ENCODE results near the gene CBY1. TPM values are rescaled to one million over a fixed set of nuclear protein-coding genes. Genes with fewer than 3 reads are reported as not detected.

CBY1 gene
- total RNA-seq, 2 donors from 2014 or later, result 22.2 to 26.2 TPM

GRCh38 chr22:38709306-38709705 lies 52.9 kb downstream of the CBY1 start:
- no peak for DNase-seq
- H3K27me3 Mint-ChIP-seq (ENCODE audit: low read depth), result no peaks in the 10 kb centered on the region
- H3K27ac Mint-ChIP-seq, result peak overlapping the region; percentile 64
- H3K4me3 Mint-ChIP-seq, result peak overlapping the region in 1 of 2 donors; percentile 65
- no peak for ATAC-seq (replicated peaks in 1 of 2)
- no peaks in the 10 kb centered on the region for H3K9me3 Mint-ChIP-seq
- peaks cover 77% of the 10 kb centered on the region for H3K4me1 Mint-ChIP-seq (ENCODE audit: low read depth)
- H3K36me3 Mint-ChIP-seq (ENCODE audit: insufficient read depth in 2 of 2), result peaks cover 9 to 24% of the 10 kb centered on the region in 2 donors

GRCh38 chr22:38710351-38710750 lies 53.9 kb downstream of the CBY1 start:
- no peak for DNase-seq
- Mint-ChIP-seq H3K27me3 (ENCODE audit: low read depth) (no peaks in the 10 kb centered on the region), H3K27ac (peak overlapping the region; percentile 52), H3K9me3 (no peaks in the 10 kb centered on the region), H3K4me1 (ENCODE audit: low read depth) (peaks cover 79% of the 10 kb centered on the region), H3K36me3 (ENCODE audit: insufficient read depth in 2 of 2) (peaks cover 9 to 26% of the 10 kb centered on the region in 2 donors), H3K4me3 (no peak overlapping the region)
- ATAC-seq (replicated peaks in 1 of 2), result no peak

GRCh38 chr22:38710866-38711265 lies 54.4 kb downstream of the CBY1 start:
- Mint-ChIP-seq H3K27me3 (ENCODE audit: low read depth) (no peaks in the 10 kb centered on the region), H3K9me3 (no peaks in the 10 kb centered on the region), H3K4me3 (no peak overlapping the region), H3K27ac (peak overlapping the region; percentile 52), H3K36me3 (ENCODE audit: insufficient read depth in 2 of 2) (peaks cover 9 to 27% of the 10 kb centered on the region in 2 donors), H3K4me1 (ENCODE audit: low read depth) (peaks cover 82% of the 10 kb centered on the region)
- ATAC-seq (replicated peaks in 1 of 2) (no peak), DNase-seq (no peak)

GRCh38 chr22:38712486-38713207 lies 56.2 kb downstream of the CBY1 start:
- no peak for DNase-seq
- peak overlapping the region; percentile 18 for H3K27ac Mint-ChIP-seq

GRCh38 chr22:38713921-38714320 lies 57.5 kb downstream of the CBY1 start:
- Mint-ChIP-seq H3K27me3 (ENCODE audit: low read depth) (no peaks in the 10 kb centered on the region), H3K36me3 (ENCODE audit: insufficient read depth in 2 of 2) (peaks cover 5 to 24% of the 10 kb centered on the region in 2 donors), H3K9me3 (no peaks in the 10 kb centered on the region), H3K27ac (peak overlapping the region; percentile 39), H3K4me3 (no peak overlapping the region), H3K4me1 (ENCODE audit: low read depth) (peaks cover 64% of the 10 kb centered on the region)
- ATAC-seq (replicated peaks in 1 of 2) (no peak), DNase-seq (no peak)

More at GRCh38 chr22:38712486-38713207, 56.2 kb downstream of the CBY1 start:
- no peaks in the 10 kb centered on the region for H3K27me3 Mint-ChIP-seq (ENCODE audit: low read depth)
- ATAC-seq (replicated peaks in 1 of 2), result no peak
- H3K4me3 Mint-ChIP-seq, result peak overlapping the region in 1 of 2 donors; percentile 21
- H3K9me3 Mint-ChIP-seq, result no peaks in the 10 kb centered on the region
- H3K36me3 Mint-ChIP-seq (ENCODE audit: insufficient read depth in 2 of 2), result peaks cover 5 to 32% of the 10 kb centered on the region in 2 donors
- H3K4me1 Mint-ChIP-seq (ENCODE audit: low read depth), result peaks cover 72% of the 10 kb centered on the region

- no peak overlapping the region for H3K27ac Mint-ChIP-seq
- H3K36me3 Mint-ChIP-seq (ENCODE audit: insufficient read depth in 2 of 2), result peaks cover 5 to 22% of the 10 kb centered on the region in 2 donors
- no peaks in the 10 kb centered on the region for H3K9me3 Mint-ChIP-seq
- H3K4me3 Mint-ChIP-seq, result no peak overlapping the region
- peaks cover 52% of the 10 kb centered on the region for H3K4me1 Mint-ChIP-seq (ENCODE audit: low read depth)
- DNase-seq, result no peak
- no peaks in the 10 kb centered on the region for H3K27me3 Mint-ChIP-seq (ENCODE audit: low read depth)
- ATAC-seq (replicated peaks in 1 of 2), result no peak
Observed at GRCh38 chr22:38715176-38715764, 58.8 kb downstream of the CBY1 start.

- Mint-ChIP-seq H3K36me3 (ENCODE audit: insufficient read depth in 2 of 2) (peaks cover 4 to 18% of the 10 kb centered on the region in 2 donors), H3K4me1 (ENCODE audit: low read depth) (peaks cover 46% of the 10 kb centered on the region), H3K27ac (no peak overlapping the region), H3K4me3 (no peak overlapping the region), H3K9me3 (no peaks in the 10 kb centered on the region), H3K27me3 (ENCODE audit: low read depth) (no peaks in the 10 kb centered on the region)
- no peak for DNase-seq
- ATAC-seq (replicated peaks in 1 of 2), result no peak
Observed at GRCh38 chr22:38715852-38716251, 59.4 kb downstream of the CBY1 start.

- Mint-ChIP-seq H3K27me3 (ENCODE audit: low read depth) (no peaks in the 10 kb centered on the region), H3K4me1 (ENCODE audit: low read depth) (peaks cover 44% of the 10 kb centered on the region), H3K4me3 (no peak overlapping the region), H3K36me3 (ENCODE audit: insufficient read depth in 2 of 2) (peaks cover 4 to 14% of the 10 kb centered on the region in 2 donors), H3K27ac (no peak overlapping the region), H3K9me3 (no peaks in the 10 kb centered on the region)
- ATAC-seq (replicated peaks in 1 of 2) (no peak), DNase-seq (no peak)
Observed at GRCh38 chr22:38716271-38716670, 59.8 kb downstream of the CBY1 start.

GRCh38 chr22:38716826-38717225 lies 60.4 kb downstream of the CBY1 start:
- Mint-ChIP-seq H3K27me3 (ENCODE audit: low read depth) (no peaks in the 10 kb centered on the region), H3K36me3 (ENCODE audit: insufficient read depth in 2 of 2) (peaks cover 7 to 18% of the 10 kb centered on the region in 2 donors), H3K4me1 (ENCODE audit: low read depth) (peaks cover 46% of the 10 kb centered on the region), H3K27ac (no peak overlapping the region), H3K9me3 (no peaks in the 10 kb centered on the region), H3K4me3 (no peak overlapping the region)
- ATAC-seq (replicated peaks in 1 of 2) (no peak), DNase-seq (no peak)

- no peak overlapping the region for H3K4me3 Mint-ChIP-seq
- peaks cover 42% of the 10 kb centered on the region for H3K4me1 Mint-ChIP-seq (ENCODE audit: low read depth)
- peaks cover 5 to 15% of the 10 kb centered on the region in 2 donors for H3K36me3 Mint-ChIP-seq (ENCODE audit: insufficient read depth in 2 of 2)
- H3K27me3 Mint-ChIP-seq (ENCODE audit: low read depth), result no peaks in the 10 kb centered on the region
- DNase-seq (no peak), ATAC-seq (replicated peaks in 1 of 2) (no peak)
- no peaks in the 10 kb centered on the region for H3K9me3 Mint-ChIP-seq
- H3K27ac Mint-ChIP-seq, result no peak overlapping the region
Observed at GRCh38 chr22:38717244-38717643, 60.8 kb downstream of the CBY1 start.

- Mint-ChIP-seq H3K27ac (no peak overlapping the region), H3K4me3 (no peak overlapping the region), H3K36me3 (ENCODE audit: insufficient read depth in 2 of 2) (peaks cover 7 to 20% of the 10 kb centered on the region in 2 donors), H3K4me1 (ENCODE audit: low read depth) (peaks cover 31% of the 10 kb centered on the region), H3K9me3 (no peaks in the 10 kb centered on the region), H3K27me3 (ENCODE audit: low read depth) (no peaks in the 10 kb centered on the region)
- DNase-seq (no peak), ATAC-seq (replicated peaks in 1 of 2) (no peak)
Observed at GRCh38 chr22:38718414-38718813, 62.0 kb downstream of the CBY1 start.

- Mint-ChIP-seq H3K9me3 (no peaks in the 10 kb centered on the region), H3K27ac (no peak overlapping the region), H3K4me1 (ENCODE audit: low read depth) (peaks cover 24% of the 10 kb centered on the region), H3K36me3 (ENCODE audit: insufficient read depth in 2 of 2) (peaks cover 9 to 20% of the 10 kb centered on the region in 2 donors), H3K27me3 (ENCODE audit: low read depth) (no peaks in the 10 kb centered on the region), H3K4me3 (no peak overlapping the region)
- DNase-seq (no peak), ATAC-seq (replicated peaks in 1 of 2) (no peak)
Observed at GRCh38 chr22:38719196-38719595, 62.8 kb downstream of the CBY1 start.

GRCh38 chr22:38720350-38720749 lies 63.9 kb downstream of the CBY1 start:
- no peak overlapping the region for H3K27ac Mint-ChIP-seq
- no peaks in the 10 kb centered on the region for H3K9me3 Mint-ChIP-seq
- DNase-seq (no peak), ATAC-seq (replicated peaks in 1 of 2) (no peak)
- H3K36me3 Mint-ChIP-seq (ENCODE audit: insufficient read depth in 2 of 2), result peaks cover 13 to 23% of the 10 kb centered on the region in 2 donors
- peaks cover 14% of the 10 kb centered on the region for H3K4me1 Mint-ChIP-seq (ENCODE audit: low read depth)
- H3K4me3 Mint-ChIP-seq, result no peak overlapping the region
- no peaks in the 10 kb centered on the region for H3K27me3 Mint-ChIP-seq (ENCODE audit: low read depth)

Data from activated T-cell treated with anti-CD3 and anti-CD28 coated beads, Interleukin-2, amount 50 U/mL, for 72 hours (primary cell).